NB4 (cell line): ENCODE measurements around the gene OTOF.

Source experiments
- TF ChIP-seq, protein P1 (sequence below): IDR thresholded peaks from one replicate; pipeline ENCODE4 v1.5.1; 2012; ENCODE audit warnings: low read depth, low read length
- TF ChIP-seq, protein P2 (sequence below): IDR thresholded peaks from 2 replicates; pipeline ENCODE4 v1.6.1; 2011; ENCODE audit warnings: low read depth, low read length

DNA sequence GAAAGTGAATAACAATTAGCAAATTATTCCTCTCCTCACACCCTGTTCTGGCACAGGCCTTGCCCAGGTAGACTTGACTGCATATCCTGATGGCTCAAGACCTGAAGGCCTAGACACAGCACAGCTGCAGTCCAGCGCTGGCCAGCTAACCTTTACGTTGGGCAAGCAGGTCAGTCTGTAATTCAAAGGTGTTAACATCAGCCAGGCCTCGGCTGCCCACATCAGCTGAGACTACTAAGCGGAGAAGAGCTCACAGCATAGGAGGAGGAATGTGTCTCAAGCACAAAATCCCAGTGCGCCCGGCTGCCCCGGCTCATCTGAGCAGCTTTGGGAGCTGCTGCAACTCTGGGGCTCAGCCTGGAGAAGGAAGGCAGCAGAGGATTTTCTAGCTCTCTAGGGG is 33.5 kb upstream of the OTOF start:
- TF ChIP-seq, protein P1, sequence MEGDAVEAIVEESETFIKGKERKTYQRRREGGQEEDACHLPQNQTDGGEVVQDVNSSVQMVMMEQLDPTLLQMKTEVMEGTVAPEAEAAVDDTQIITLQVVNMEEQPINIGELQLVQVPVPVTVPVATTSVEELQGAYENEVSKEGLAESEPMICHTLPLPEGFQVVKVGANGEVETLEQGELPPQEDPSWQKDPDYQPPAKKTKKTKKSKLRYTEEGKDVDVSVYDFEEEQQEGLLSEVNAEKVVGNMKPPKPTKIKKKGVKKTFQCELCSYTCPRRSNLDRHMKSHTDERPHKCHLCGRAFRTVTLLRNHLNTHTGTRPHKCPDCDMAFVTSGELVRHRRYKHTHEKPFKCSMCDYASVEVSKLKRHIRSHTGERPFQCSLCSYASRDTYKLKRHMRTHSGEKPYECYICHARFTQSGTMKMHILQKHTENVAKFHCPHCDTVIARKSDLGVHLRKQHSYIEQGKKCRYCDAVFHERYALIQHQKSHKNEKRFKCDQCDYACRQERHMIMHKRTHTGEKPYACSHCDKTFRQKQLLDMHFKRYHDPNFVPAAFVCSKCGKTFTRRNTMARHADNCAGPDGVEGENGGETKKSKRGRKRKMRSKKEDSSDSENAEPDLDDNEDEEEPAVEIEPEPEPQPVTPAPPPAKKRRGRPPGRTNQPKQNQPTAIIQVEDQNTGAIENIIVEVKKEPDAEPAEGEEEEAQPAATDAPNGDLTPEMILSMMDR = no peak
- TF ChIP-seq, protein P2, sequence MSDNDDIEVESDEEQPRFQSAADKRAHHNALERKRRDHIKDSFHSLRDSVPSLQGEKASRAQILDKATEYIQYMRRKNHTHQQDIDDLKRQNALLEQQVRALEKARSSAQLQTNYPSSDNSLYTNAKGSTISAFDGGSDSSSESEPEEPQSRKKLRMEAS = no peak
